ENCODE measurements around the gene CCDC85B. TPM values are rescaled to one million over a fixed set of nuclear protein-coding genes. Genes with fewer than 3 reads are reported as not detected.
A peak's percentile ranks its signal among the peaks of the same experiment; 100 is the strongest.

Gene CCDC85B
- total and polyA plus RNA-seq, 2 of the 13 experiments (the other 11 are each of a cell fraction or from before 2014, with no cell fraction given), result 8.2 to 19.5 TPM

GRCh38 chr11:65860278-65861164 lies 30.0 kb upstream of the CCDC85B start, which contains the start of gene MUS81 (continued):
- TF ChIP-seq FOXP4 (CRISPR knock-in tag; IDR thresholded peaks at IDR 0.05) (peak; percentile 41; the same call in 1 of the 2 replicates), SIX1 (CRISPR knock-in tag; IDR thresholded peaks at IDR 0.05; ENCODE audit: borderline replicate concordance) (no peak), HNRNPL (IDR thresholded peaks at IDR 0.05; ENCODE audit: low read depth, low read length) (no peak), ZNF619 (CRISPR knock-in tag; IDR thresholded peaks at IDR 0.05) (no peak), SETDB1 (CRISPR knock-in tag; IDR thresholded peaks at IDR 0.05; ENCODE audit: borderline replicate concordance) (no peak), REPIN1 (CRISPR knock-in tag; IDR thresholded peaks at IDR 0.05; ENCODE audit: borderline replicate concordance, low read depth) (peak; percentile 14; the same call in 1 of the 2 replicates), FOXO4 (CRISPR knock-in tag; conservative IDR thresholded peaks at IDR 0.05) (0 out of 2 replicates have a peak, but pooled peaks have one; percentile 55), ZNF180 (CRISPR knock-in tag; IDR thresholded peaks at IDR 0.05; ENCODE audit: borderline replicate concordance, low read depth) (no peak), SMAD9 (CRISPR knock-in tag; IDR thresholded peaks at IDR 0.05) (no peak), HMG20B (CRISPR knock-in tag; conservative IDR thresholded peaks at IDR 0.05) (0 out of 2 replicates have a peak, but pooled peaks have one; percentile 47), CCDC6 (CRISPR knock-in tag; IDR thresholded peaks at IDR 0.05) (no peak), SSRP1 (CRISPR knock-in tag; IDR thresholded peaks at IDR 0.05) (peak; percentile 43; the same call in 1 of the 2 replicates), MZF1 (CRISPR knock-in tag; IDR thresholded peaks at IDR 0.05; ENCODE audit: borderline replicate concordance) (no peak)
- TF ChIP-seq, protein P1, sequence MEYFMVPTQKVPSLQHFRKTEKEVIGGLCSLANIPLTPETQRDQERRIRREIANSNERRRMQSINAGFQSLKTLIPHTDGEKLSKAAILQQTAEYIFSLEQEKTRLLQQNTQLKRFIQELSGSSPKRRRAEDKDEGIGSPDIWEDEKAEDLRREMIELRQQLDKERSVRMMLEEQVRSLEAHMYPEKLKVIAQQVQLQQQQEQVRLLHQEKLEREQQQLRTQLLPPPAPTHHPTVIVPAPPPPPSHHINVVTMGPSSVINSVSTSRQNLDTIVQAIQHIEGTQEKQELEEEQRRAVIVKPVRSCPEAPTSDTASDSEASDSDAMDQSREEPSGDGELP (IDR thresholded peaks at IDR 0.05; ENCODE audit: borderline replicate concordance, low read depth), result peak; percentile 35; the same call in 1 of the 2 replicates
- TF ChIP-seq, protein P2, sequence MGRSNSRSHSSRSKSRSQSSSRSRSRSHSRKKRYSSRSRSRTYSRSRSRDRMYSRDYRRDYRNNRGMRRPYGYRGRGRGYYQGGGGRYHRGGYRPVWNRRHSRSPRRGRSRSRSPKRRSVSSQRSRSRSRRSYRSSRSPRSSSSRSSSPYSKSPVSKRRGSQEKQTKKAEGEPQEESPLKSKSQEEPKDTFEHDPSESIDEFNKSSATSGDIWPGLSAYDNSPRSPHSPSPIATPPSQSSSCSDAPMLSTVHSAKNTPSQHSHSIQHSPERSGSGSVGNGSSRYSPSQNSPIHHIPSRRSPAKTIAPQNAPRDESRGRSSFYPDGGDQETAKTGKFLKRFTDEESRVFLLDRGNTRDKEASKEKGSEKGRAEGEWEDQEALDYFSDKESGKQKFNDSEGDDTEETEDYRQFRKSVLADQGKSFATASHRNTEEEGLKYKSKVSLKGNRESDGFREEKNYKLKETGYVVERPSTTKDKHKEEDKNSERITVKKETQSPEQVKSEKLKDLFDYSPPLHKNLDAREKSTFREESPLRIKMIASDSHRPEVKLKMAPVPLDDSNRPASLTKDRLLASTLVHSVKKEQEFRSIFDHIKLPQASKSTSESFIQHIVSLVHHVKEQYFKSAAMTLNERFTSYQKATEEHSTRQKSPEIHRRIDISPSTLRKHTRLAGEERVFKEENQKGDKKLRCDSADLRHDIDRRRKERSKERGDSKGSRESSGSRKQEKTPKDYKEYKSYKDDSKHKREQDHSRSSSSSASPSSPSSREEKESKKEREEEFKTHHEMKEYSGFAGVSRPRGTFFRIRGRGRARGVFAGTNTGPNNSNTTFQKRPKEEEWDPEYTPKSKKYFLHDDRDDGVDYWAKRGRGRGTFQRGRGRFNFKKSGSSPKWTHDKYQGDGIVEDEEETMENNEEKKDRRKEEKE (IDR thresholded peaks at IDR 0.05), result no peak
- TF ChIP-seq, protein P3, sequence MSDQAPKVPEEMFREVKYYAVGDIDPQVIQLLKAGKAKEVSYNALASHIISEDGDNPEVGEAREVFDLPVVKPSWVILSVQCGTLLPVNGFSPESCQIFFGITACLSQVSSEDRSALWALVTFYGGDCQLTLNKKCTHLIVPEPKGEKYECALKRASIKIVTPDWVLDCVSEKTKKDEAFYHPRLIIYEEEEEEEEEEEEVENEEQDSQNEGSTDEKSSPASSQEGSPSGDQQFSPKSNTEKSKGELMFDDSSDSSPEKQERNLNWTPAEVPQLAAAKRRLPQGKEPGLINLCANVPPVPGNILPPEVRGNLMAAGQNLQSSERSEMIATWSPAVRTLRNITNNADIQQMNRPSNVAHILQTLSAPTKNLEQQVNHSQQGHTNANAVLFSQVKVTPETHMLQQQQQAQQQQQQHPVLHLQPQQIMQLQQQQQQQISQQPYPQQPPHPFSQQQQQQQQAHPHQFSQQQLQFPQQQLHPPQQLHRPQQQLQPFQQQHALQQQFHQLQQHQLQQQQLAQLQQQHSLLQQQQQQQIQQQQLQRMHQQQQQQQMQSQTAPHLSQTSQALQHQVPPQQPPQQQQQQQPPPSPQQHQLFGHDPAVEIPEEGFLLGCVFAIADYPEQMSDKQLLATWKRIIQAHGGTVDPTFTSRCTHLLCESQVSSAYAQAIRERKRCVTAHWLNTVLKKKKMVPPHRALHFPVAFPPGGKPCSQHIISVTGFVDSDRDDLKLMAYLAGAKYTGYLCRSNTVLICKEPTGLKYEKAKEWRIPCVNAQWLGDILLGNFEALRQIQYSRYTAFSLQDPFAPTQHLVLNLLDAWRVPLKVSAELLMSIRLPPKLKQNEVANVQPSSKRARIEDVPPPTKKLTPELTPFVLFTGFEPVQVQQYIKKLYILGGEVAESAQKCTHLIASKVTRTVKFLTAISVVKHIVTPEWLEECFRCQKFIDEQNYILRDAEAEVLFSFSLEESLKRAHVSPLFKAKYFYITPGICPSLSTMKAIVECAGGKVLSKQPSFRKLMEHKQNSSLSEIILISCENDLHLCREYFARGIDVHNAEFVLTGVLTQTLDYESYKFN (CRISPR knock-in tag; conservative IDR thresholded peaks at IDR 0.05), result peak; percentile 35; the same call in 1 of the 2 replicates

Measured in HepG2 (cell line).